ENCODE data around the gene COL6A2.

DNA sequence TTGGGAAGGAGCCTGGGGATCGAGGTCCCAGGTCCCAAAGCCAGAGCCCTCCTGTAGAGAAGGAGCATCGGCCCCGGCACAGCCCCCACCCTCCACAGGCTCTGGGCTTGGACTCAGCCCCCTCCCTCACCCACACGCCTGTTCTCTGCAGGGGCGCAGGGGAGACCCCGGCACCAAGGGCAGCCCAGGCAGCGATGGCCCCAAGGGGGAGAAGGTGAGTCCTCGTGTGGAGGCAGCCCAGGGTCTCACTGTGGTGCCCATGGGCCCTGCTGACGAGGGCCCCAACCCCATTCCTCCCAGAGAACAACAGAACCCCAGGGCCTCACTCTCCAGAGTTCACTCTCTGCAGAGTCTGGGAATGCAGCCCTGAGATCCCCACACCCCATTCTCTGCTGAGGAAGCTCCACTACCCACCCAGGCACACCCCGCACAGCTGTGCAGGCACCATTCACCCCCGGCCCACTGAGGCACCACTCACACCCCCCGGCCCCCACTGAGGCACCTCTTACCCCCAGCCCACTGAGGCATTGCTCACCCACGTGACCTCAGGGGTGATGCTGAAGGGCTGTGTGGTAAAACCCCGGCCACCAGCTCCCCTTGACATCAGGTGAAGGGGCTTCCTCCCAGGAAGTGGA is 21.8 kb downstream of the COL6A2 start:
- no peak for TF ChIP-seq RCOR1 (IDR thresholded peaks at IDR 0.05; ENCODE audit: low read length)
- TF ChIP-seq EP300 (IDR thresholded peaks at IDR 0.05; ENCODE audit: borderline replicate concordance in 1 of 2, low read depth in 1 of 2, low read length in 1 of 2): no peak
- TF ChIP-seq MEF2A (IDR thresholded peaks at IDR 0.05; ENCODE audit: borderline replicate concordance, low read depth): no peak
- TF ChIP-seq, protein P1, sequence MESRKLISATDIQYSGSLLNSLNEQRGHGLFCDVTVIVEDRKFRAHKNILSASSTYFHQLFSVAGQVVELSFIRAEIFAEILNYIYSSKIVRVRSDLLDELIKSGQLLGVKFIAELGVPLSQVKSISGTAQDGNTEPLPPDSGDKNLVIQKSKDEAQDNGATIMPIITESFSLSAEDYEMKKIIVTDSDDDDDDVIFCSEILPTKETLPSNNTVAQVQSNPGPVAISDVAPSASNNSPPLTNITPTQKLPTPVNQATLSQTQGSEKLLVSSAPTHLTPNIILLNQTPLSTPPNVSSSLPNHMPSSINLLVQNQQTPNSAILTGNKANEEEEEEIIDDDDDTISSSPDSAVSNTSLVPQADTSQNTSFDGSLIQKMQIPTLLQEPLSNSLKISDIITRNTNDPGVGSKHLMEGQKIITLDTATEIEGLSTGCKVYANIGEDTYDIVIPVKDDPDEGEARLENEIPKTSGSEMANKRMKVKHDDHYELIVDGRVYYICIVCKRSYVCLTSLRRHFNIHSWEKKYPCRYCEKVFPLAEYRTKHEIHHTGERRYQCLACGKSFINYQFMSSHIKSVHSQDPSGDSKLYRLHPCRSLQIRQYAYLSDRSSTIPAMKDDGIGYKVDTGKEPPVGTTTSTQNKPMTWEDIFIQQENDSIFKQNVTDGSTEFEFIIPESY (IDR thresholded peaks at IDR 0.05; ENCODE audit: borderline replicate concordance, low read depth): no peak
- no peak for TF ChIP-seq NFIC (IDR thresholded peaks at IDR 0.05; ENCODE audit: borderline replicate concordance)
- TF ChIP-seq, protein P2, sequence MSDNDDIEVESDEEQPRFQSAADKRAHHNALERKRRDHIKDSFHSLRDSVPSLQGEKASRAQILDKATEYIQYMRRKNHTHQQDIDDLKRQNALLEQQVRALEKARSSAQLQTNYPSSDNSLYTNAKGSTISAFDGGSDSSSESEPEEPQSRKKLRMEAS (IDR thresholded peaks at IDR 0.05; ENCODE audit: low read depth): no peak
- TF ChIP-seq POLR2AphosphoS5 (IDR thresholded peaks at IDR 0.05; ENCODE audit: low read depth, low read length): no peak
- TF ChIP-seq, protein P3, sequence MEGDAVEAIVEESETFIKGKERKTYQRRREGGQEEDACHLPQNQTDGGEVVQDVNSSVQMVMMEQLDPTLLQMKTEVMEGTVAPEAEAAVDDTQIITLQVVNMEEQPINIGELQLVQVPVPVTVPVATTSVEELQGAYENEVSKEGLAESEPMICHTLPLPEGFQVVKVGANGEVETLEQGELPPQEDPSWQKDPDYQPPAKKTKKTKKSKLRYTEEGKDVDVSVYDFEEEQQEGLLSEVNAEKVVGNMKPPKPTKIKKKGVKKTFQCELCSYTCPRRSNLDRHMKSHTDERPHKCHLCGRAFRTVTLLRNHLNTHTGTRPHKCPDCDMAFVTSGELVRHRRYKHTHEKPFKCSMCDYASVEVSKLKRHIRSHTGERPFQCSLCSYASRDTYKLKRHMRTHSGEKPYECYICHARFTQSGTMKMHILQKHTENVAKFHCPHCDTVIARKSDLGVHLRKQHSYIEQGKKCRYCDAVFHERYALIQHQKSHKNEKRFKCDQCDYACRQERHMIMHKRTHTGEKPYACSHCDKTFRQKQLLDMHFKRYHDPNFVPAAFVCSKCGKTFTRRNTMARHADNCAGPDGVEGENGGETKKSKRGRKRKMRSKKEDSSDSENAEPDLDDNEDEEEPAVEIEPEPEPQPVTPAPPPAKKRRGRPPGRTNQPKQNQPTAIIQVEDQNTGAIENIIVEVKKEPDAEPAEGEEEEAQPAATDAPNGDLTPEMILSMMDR (IDR thresholded peaks at IDR 0.05): no peak
- no peak for TF ChIP-seq RAD21 (IDR thresholded peaks at IDR 0.05; ENCODE audit: low read length)
- TF ChIP-seq, protein P4, sequence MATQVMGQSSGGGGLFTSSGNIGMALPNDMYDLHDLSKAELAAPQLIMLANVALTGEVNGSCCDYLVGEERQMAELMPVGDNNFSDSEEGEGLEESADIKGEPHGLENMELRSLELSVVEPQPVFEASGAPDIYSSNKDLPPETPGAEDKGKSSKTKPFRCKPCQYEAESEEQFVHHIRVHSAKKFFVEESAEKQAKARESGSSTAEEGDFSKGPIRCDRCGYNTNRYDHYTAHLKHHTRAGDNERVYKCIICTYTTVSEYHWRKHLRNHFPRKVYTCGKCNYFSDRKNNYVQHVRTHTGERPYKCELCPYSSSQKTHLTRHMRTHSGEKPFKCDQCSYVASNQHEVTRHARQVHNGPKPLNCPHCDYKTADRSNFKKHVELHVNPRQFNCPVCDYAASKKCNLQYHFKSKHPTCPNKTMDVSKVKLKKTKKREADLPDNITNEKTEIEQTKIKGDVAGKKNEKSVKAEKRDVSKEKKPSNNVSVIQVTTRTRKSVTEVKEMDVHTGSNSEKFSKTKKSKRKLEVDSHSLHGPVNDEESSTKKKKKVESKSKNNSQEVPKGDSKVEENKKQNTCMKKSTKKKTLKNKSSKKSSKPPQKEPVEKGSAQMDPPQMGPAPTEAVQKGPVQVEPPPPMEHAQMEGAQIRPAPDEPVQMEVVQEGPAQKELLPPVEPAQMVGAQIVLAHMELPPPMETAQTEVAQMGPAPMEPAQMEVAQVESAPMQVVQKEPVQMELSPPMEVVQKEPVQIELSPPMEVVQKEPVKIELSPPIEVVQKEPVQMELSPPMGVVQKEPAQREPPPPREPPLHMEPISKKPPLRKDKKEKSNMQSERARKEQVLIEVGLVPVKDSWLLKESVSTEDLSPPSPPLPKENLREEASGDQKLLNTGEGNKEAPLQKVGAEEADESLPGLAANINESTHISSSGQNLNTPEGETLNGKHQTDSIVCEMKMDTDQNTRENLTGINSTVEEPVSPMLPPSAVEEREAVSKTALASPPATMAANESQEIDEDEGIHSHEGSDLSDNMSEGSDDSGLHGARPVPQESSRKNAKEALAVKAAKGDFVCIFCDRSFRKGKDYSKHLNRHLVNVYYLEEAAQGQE (IDR thresholded peaks at IDR 0.05; ENCODE audit: low read depth, low read length): no peak
- no peak for TF ChIP-seq FOSL2 (IDR thresholded peaks at IDR 0.05; ENCODE audit: borderline replicate concordance, low read depth)
- TF ChIP-seq SMC3 (IDR thresholded peaks at IDR 0.05; ENCODE audit: low read depth, low read length): no peak
- TF ChIP-seq YY1 (IDR thresholded peaks at IDR 0.05; ENCODE audit: low read depth): no peak
- TF ChIP-seq NRF1 (IDR thresholded peaks at IDR 0.05; ENCODE audit: low read depth, low read length): no peak

Data from SK-N-SH (cell line).